ENCODE data around the gene ARHGEF7.
"Not testable (repeated sequence)": the region's sequence is repeated elsewhere in the genome, so short reads cannot be mapped to it uniquely, and the experiment has no call there.

The ARHGEF7 gene

DNA sequence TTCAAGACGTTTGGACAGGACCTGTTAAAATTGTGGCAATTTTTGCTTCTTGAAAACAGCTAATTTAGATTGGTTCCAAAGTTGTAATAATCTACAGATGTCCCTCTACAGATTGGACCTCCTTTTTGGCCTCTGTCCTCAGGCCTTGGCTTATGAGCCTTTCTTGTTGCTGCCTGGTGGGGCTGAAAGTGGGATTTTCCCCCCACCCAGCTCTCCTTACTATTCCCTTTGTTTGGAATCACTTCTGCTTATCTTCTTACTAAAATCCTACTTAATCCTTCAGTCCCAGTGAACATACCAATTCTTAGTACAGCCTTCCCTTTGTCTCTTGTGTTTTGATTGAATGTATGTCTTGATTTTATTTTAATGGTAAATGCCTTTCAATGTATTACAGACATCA lies 141.8 kb downstream of the ARHGEF7 start:
- Histone ChIP-seq H3K4me1 (ENCODE audit: insufficient read depth, low read length, poor library complexity, severe bottlenecking) (no peaks in the 10 kb centered on the region), H4K20me1 (ENCODE audit: insufficient read depth, low read length, poor library complexity, severe bottlenecking) (peaks cover 7% of the 10 kb centered on the region), H3K36me3 (ENCODE audit: insufficient read depth, low read length) (peaks cover 79% of the 10 kb centered on the region), H3K4me2 (ENCODE audit: low read depth, low read length, poor library complexity, severe bottlenecking) (no peak overlapping the region), H3K27me3 (ENCODE audit: insufficient read depth, low read length, poor library complexity, severe bottlenecking) (no peaks in the 10 kb centered on the region), H3F3A (ENCODE audit: low read depth) (no peaks in the 10 kb centered on the region), H3K9me3 (ENCODE audit: insufficient read depth, low read depth, low read length) (peaks cover 10% of the 10 kb centered on the region), H3K9ac (ENCODE audit: low read depth, low read length, poor library complexity, severe bottlenecking) (no peak overlapping the region), H3K79me2 (ENCODE audit: insufficient read depth, low read length) (peaks cover 13% of the 10 kb centered on the region; the same call in 1 of the 2 replicates), H3K9me2 (replicated peaks; ENCODE audit: low read depth, low read length) (no peaks in the 10 kb centered on the region), H3K4me3 (ENCODE audit: low read length, poor library complexity, severe bottlenecking) (no peak overlapping the region), H2AFZ (ENCODE audit: low read length) (no peak overlapping the region)
- TF ChIP-seq EZH2phosphoT487 (IDR thresholded peaks at IDR 0.05; ENCODE audit: borderline replicate concordance) = no peak
- TF ChIP-seq, protein P1, sequence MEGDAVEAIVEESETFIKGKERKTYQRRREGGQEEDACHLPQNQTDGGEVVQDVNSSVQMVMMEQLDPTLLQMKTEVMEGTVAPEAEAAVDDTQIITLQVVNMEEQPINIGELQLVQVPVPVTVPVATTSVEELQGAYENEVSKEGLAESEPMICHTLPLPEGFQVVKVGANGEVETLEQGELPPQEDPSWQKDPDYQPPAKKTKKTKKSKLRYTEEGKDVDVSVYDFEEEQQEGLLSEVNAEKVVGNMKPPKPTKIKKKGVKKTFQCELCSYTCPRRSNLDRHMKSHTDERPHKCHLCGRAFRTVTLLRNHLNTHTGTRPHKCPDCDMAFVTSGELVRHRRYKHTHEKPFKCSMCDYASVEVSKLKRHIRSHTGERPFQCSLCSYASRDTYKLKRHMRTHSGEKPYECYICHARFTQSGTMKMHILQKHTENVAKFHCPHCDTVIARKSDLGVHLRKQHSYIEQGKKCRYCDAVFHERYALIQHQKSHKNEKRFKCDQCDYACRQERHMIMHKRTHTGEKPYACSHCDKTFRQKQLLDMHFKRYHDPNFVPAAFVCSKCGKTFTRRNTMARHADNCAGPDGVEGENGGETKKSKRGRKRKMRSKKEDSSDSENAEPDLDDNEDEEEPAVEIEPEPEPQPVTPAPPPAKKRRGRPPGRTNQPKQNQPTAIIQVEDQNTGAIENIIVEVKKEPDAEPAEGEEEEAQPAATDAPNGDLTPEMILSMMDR (conservative IDR thresholded peaks at IDR 0.05; ENCODE audit: low read length) = no peak

DNA sequence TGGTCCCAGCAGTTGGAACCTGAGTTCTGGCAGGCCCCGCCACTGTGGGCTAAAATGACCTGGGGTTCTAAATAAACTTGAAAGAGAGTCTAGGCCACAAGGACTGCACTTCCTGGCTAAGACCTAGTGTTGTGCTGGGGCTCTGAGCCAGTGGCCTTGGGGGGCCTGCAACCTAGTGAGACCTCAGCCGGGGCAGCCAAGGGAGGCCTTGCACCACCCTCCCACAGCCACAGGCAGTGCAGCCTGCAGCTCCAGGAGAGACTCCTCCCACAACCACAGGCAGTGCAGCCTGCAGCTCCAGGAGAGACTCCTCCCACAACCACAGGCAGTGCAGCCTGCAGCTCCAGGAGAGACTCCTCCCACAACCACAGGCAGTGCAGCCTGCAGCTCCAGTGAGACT lies 142.8 kb downstream of the ARHGEF7 start:
- H3K9me2 ChIP-seq (replicated peaks; ENCODE audit: low read depth, low read length); H3K4me2 ChIP-seq (ENCODE audit: low read depth, low read length, poor library complexity, severe bottlenecking); H3K9ac ChIP-seq (ENCODE audit: low read depth, low read length, poor library complexity, severe bottlenecking); H2AFZ ChIP-seq (ENCODE audit: low read length); H3K4me3 ChIP-seq (ENCODE audit: low read length, poor library complexity, severe bottlenecking); H4K20me1 ChIP-seq (ENCODE audit: insufficient read depth, low read length, poor library complexity, severe bottlenecking); H3F3A ChIP-seq (ENCODE audit: low read depth); H3K9me3 ChIP-seq (ENCODE audit: insufficient read depth, low read depth, low read length); H3K27me3 ChIP-seq (ENCODE audit: insufficient read depth, low read length, poor library complexity, severe bottlenecking); H3K4me1 ChIP-seq (ENCODE audit: insufficient read depth, low read length, poor library complexity, severe bottlenecking): not testable (repeated sequence)
- H3K79me2 ChIP-seq (ENCODE audit: insufficient read depth, low read length) = peaks cover 16% of the 10 kb centered on the region
- H3K36me3 ChIP-seq (ENCODE audit: insufficient read depth, low read length) = peaks cover 79% of the 10 kb centered on the region

DNA sequence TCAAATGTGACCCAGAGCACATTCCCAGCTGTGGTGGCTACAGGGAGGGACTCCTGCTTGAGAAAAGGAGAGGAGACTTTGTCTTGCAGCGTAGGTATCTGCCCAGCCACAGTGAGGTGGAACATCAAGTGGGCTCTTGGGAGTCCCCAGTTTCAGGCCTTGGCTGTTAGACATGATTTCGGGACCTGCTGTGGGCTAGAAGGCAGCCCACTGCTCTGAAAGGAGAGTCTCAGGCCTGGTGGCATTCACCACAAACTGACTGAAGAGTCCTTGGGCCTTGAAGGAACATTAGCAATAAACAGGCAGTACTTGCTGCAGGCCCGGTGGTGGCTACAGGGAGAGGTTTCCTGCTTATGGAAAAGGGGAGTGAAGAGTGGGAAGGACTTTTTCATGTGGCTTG lies 143.5 kb downstream of the ARHGEF7 start:
- no peaks in the 10 kb centered on the region for H3F3A ChIP-seq (ENCODE audit: low read depth)
- peaks cover 80% of the 10 kb centered on the region for H3K36me3 ChIP-seq (ENCODE audit: insufficient read depth, low read length)
- peaks cover 7% of the 10 kb centered on the region for H4K20me1 ChIP-seq (ENCODE audit: insufficient read depth, low read length, poor library complexity, severe bottlenecking)
- H3K4me3 ChIP-seq (ENCODE audit: low read length, poor library complexity, severe bottlenecking) = no peak overlapping the region
- TF ChIP-seq EZH2phosphoT487 (IDR thresholded peaks at IDR 0.05; ENCODE audit: borderline replicate concordance) = no peak
- TF ChIP-seq, protein P1 (conservative IDR thresholded peaks at IDR 0.05; ENCODE audit: low read length) = no peak
- no peaks in the 10 kb centered on the region for H3K27me3 ChIP-seq (ENCODE audit: insufficient read depth, low read length, poor library complexity, severe bottlenecking)
- no peak overlapping the region for H3K9ac ChIP-seq (ENCODE audit: low read depth, low read length, poor library complexity, severe bottlenecking)
- H3K79me2 ChIP-seq (ENCODE audit: insufficient read depth, low read length) = peaks cover 18% of the 10 kb centered on the region
- H3K4me1 ChIP-seq (ENCODE audit: insufficient read depth, low read length, poor library complexity, severe bottlenecking) = no peaks in the 10 kb centered on the region
- H2AFZ ChIP-seq (ENCODE audit: low read length) = no peak overlapping the region
- no peak overlapping the region for H3K4me2 ChIP-seq (ENCODE audit: low read depth, low read length, poor library complexity, severe bottlenecking)
- H3K9me3 ChIP-seq (ENCODE audit: insufficient read depth, low read depth, low read length) = peaks cover 10% of the 10 kb centered on the region
- H3K9me2 ChIP-seq (replicated peaks; ENCODE audit: low read depth, low read length) = no peaks in the 10 kb centered on the region

DNA sequence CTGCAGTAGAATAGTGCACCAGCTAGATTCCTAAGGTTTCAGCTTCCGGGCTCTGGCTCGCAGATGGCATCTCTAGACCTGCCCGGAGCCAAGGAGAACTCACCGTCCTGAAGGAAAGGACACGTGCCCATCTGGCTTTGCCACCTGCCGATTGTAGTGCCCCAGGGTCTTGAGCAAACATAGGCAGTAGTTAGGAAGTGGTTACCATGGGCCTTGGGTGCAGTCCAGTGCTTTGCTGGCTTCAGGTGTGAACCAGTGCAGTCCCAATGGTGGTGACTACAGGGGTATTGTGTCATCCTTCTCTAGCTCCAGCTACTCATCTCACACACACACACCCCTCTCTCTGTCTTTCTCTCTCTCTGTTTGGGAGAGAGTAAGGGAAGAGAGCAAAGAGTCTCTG lies 143.9 kb downstream of the ARHGEF7 start:
- Histone ChIP-seq H3K9me3 (ENCODE audit: insufficient read depth, low read depth, low read length) (peaks cover 10% of the 10 kb centered on the region), H2AFZ (ENCODE audit: low read length) (no peak overlapping the region), H3K9me2 (replicated peaks; ENCODE audit: low read depth, low read length) (no peaks in the 10 kb centered on the region), H3K9ac (ENCODE audit: low read depth, low read length, poor library complexity, severe bottlenecking) (no peak overlapping the region), H3K79me2 (ENCODE audit: insufficient read depth, low read length) (peaks cover 18% of the 10 kb centered on the region), H3F3A (ENCODE audit: low read depth) (no peaks in the 10 kb centered on the region), H3K4me3 (ENCODE audit: low read length, poor library complexity, severe bottlenecking) (no peak overlapping the region), H3K4me1 (ENCODE audit: insufficient read depth, low read length, poor library complexity, severe bottlenecking) (no peaks in the 10 kb centered on the region), H3K36me3 (ENCODE audit: insufficient read depth, low read length) (peaks cover 80% of the 10 kb centered on the region), H3K4me2 (ENCODE audit: low read depth, low read length, poor library complexity, severe bottlenecking) (no peak overlapping the region), H3K27me3 (ENCODE audit: insufficient read depth, low read length, poor library complexity, severe bottlenecking) (no peaks in the 10 kb centered on the region), H4K20me1 (ENCODE audit: insufficient read depth, low read length, poor library complexity, severe bottlenecking) (peaks cover 7% of the 10 kb centered on the region)
- TF ChIP-seq EZH2phosphoT487 (IDR thresholded peaks at IDR 0.05; ENCODE audit: borderline replicate concordance) = no peak
- TF ChIP-seq, protein P1 (conservative IDR thresholded peaks at IDR 0.05; ENCODE audit: low read length) = no peak
